ENCODE measurements around the gene PLA2G4F.

GRCh38 chr15:42156243-42156922, at the start of gene PLA2G4F:
- TF ChIP-seq CTCF (IDR thresholded peaks at IDR 0.05) (no peak), POLR2A (IDR thresholded peaks at IDR 0.05) (peak in 1 of 2 donors; percentile 69)
